ENCODE results near the gene TPSAB1.

GRCh38 chr16:1245452-1246020, 5.0 kb downstream of the TPSAB1 start:
- TF ChIP-seq CTCF (IDR thresholded peaks at IDR 0.05) (no peak), POLR2A (IDR thresholded peaks at IDR 0.05) (no peak)

Measured in thyroid gland (tissue), 4 donors.